Measurements from ENCODE around the gene MAGED2. TPM values are rescaled to one million over a fixed set of nuclear protein-coding genes. Genes with fewer than 3 reads are reported as not detected.
A peak's percentile ranks its signal among the peaks of the same experiment; 100 is the strongest.

MAGED2 gene
- total RNA-seq, 1 experiment from 2014 or later = 102 TPM

- DNase-seq (ENCODE audit: low spot score) = peak; percentile 63
- no peaks in the 10 kb centered on the region for H3K27me3 ChIP-seq (replicated peaks; ENCODE audit: insufficient read depth, low read depth, low read length, poor library complexity)
- TF ChIP-seq CTCF (conservative IDR thresholded peaks at IDR 0.05; ENCODE audit: low read depth, low read length) = no peak
- TF ChIP-seq EZH2 (IDR thresholded peaks at IDR 0.05; ENCODE audit: borderline replicate concordance, low read depth, low read length, poor library complexity, severe bottlenecking) = no peak
- CTCF ChIA-PET = no interaction called here
- H3K27ac ChIP-seq (ENCODE audit: low read depth, low read length, poor library complexity, severe bottlenecking) = peak overlapping the region; percentile 49
- peaks cover 29% of the 10 kb centered on the region for H3K36me3 ChIP-seq (ENCODE audit: insufficient read depth, low read length, poor library complexity, severe bottlenecking)
- intact Hi-C loops (cut with micrococcal nuclease; ENCODE audit: unreplicated experiment) = loop anchor here (10.0 kb wide), 1 partner anchor 163 kb away; no protein-coding TSS in a partner anchor
- no peaks in the 10 kb centered on the region for H3K9me3 ChIP-seq (ENCODE audit: low read depth, low read length, poor library complexity, severe bottlenecking)
- peak overlapping the region; percentile 54 for H3K4me3 ChIP-seq (ENCODE audit: low read depth, low read length, poor library complexity, severe bottlenecking)
- no TSS peak for BruUV-seq (replicated peaks)
- POLR2A ChIA-PET (ENCODE audit: low non-redundant PET) = interaction anchor here (0.6 kb wide), 1 partner anchor 169 kb away, joined by 4 read pairs; no protein-coding TSS in a partner anchor
- peaks cover 3% of the 10 kb centered on the region for H3K4me1 ChIP-seq (ENCODE audit: insufficient read depth, low read length, poor library complexity, severe bottlenecking)
Measured at GRCh38 chrX:54808109-54808604, 612 bp downstream of the MAGED2 start.

- POLR2A ChIA-PET (ENCODE audit: low non-redundant PET) = interaction anchor here (0.6 kb wide), 1 partner anchor 170 kb away, joined by 4 read pairs; no protein-coding TSS in a partner anchor
Measured at GRCh38 chrX:54808605-54809483, 1.3 kb downstream of the MAGED2 start.

GRCh38 chrX:54810532-54810931 lies 3.0 kb downstream of the MAGED2 start:
- H3K4me1 ChIP-seq (ENCODE audit: insufficient read depth, low read length, poor library complexity, severe bottlenecking) = peaks cover 3% of the 10 kb centered on the region
- intact Hi-C loops (cut with micrococcal nuclease; ENCODE audit: unreplicated experiment) = no loop called here
- H3K27ac ChIP-seq (ENCODE audit: low read depth, low read length, poor library complexity, severe bottlenecking) = no peak overlapping the region
- H3K4me3 ChIP-seq (ENCODE audit: low read depth, low read length, poor library complexity, severe bottlenecking) = no peak overlapping the region
- ChIA-PET CTCF (no interaction called here), POLR2A (ENCODE audit: low non-redundant PET) (no interaction called here)
- H3K27me3 ChIP-seq (replicated peaks; ENCODE audit: insufficient read depth, low read depth, low read length, poor library complexity) = no peaks in the 10 kb centered on the region
- BruUV-seq (replicated peaks) = no TSS peak
- no peak for DNase-seq (ENCODE audit: low spot score)
- no peaks in the 10 kb centered on the region for H3K9me3 ChIP-seq (ENCODE audit: low read depth, low read length, poor library complexity, severe bottlenecking)
- H3K36me3 ChIP-seq (ENCODE audit: insufficient read depth, low read length, poor library complexity, severe bottlenecking) = peaks cover 50% of the 10 kb centered on the region
- TF ChIP-seq CTCF (conservative IDR thresholded peaks at IDR 0.05; ENCODE audit: low read depth, low read length) (no peak), EZH2 (IDR thresholded peaks at IDR 0.05; ENCODE audit: borderline replicate concordance, low read depth, low read length, poor library complexity, severe bottlenecking) (no peak)

More at GRCh38 chrX:54808605-54809483, 1.3 kb downstream of the MAGED2 start:
- no peak for TF ChIP-seq EZH2 (IDR thresholded peaks at IDR 0.05; ENCODE audit: borderline replicate concordance, low read depth, low read length, poor library complexity, severe bottlenecking)
- no peak for TF ChIP-seq CTCF (conservative IDR thresholded peaks at IDR 0.05; ENCODE audit: low read depth, low read length)
- intact Hi-C loops (cut with micrococcal nuclease; ENCODE audit: unreplicated experiment) = loop anchor here (10.0 kb wide), 1 partner anchor 164 kb away; no protein-coding TSS in a partner anchor
- Histone ChIP-seq H3K27me3 (replicated peaks; ENCODE audit: insufficient read depth, low read depth, low read length, poor library complexity) (no peaks in the 10 kb centered on the region), H3K4me3 (ENCODE audit: low read depth, low read length, poor library complexity, severe bottlenecking) (peak overlapping the region; percentile 54), H3K27ac (ENCODE audit: low read depth, low read length, poor library complexity, severe bottlenecking) (peak overlapping the region; percentile 59), H3K36me3 (ENCODE audit: insufficient read depth, low read length, poor library complexity, severe bottlenecking) (peaks cover 36% of the 10 kb centered on the region), H3K4me1 (ENCODE audit: insufficient read depth, low read length, poor library complexity, severe bottlenecking) (peaks cover 3% of the 10 kb centered on the region), H3K9me3 (ENCODE audit: low read depth, low read length, poor library complexity, severe bottlenecking) (no peaks in the 10 kb centered on the region)
- CTCF ChIA-PET = no interaction called here
- BruUV-seq (replicated peaks) = TSS peak; percentile 65
- DNase-seq (ENCODE audit: low spot score) = peak; percentile 95
